HEK293T (cell line): Measurements from ENCODE around the gene FOXP4.

Experiments used
- CTCF ChIA-PET: fragments of 350-600 bp; formaldehyde crosslinking; extraction: SDS; loops from one replicate; lab custom pipeline; 2021; ENCODE audit warnings: antibody characterized with exemption, inconsistent platforms; lab: Yijun Ruan, JAX
- POLR2A ChIA-PET: fragments of 350-600 bp; formaldehyde crosslinking; extraction: SDS; loops from one replicate; lab custom pipeline; 2020; ENCODE audit warnings: antibody characterized with exemption, inconsistent platforms; lab: Yijun Ruan, JAX
- DNase-seq: peaks from one replicate; pipeline ENCODE4 v3.0.0; 2012; ENCODE audit warnings: mixed read lengths; ENCODE audit errors: extremely low spot score
- ARNT ChIP-seq: fragments of 450-650 bp; IDR thresholded peaks from 2 replicates; pipeline ENCODE4 v1.6.1; 2017; ENCODE audit warnings: mild to moderate bottlenecking
- BHLHE40 ChIP-seq: fragments of 450-650 bp; IDR thresholded peaks from 2 replicates; pipeline ENCODE4 v1.6.1; 2016; ENCODE audit warnings: mild to moderate bottlenecking, moderate library complexity, borderline replicate concordance
- CTBP1 ChIP-seq: fragments of 450-650 bp; IDR thresholded peaks from 2 replicates; pipeline ENCODE4 v1.6.1; 2016; ENCODE audit warnings: borderline replicate concordance
- ELF4 ChIP-seq: fragments of 450-650 bp; IDR thresholded peaks from 2 replicates; pipeline ENCODE4 v1.6.1; 2017; ENCODE audit warnings: antibody characterized with exemption
- FOXA1 ChIP-seq: fragments of 450-650 bp; IDR thresholded peaks from 2 replicates; pipeline ENCODE4 v1.6.1; 2016; ENCODE audit warnings: mild to moderate bottlenecking
- FOXK2 ChIP-seq: fragments of 450-650 bp; IDR thresholded peaks from 2 replicates; pipeline ENCODE4 v1.6.1; 2016; ENCODE audit warnings: mild to moderate bottlenecking
- FOXM1 ChIP-seq: fragments of 450-650 bp; IDR thresholded peaks from 2 replicates; pipeline ENCODE4 v1.6.1; 2017; ENCODE audit warnings: mild to moderate bottlenecking, borderline replicate concordance
- HDGF ChIP-seq: fragments of 450-650 bp; IDR thresholded peaks from 2 replicates; pipeline ENCODE4 v1.6.1; 2017; ENCODE audit warnings: antibody characterized with exemption, borderline replicate concordance
- L3MBTL2 ChIP-seq: fragments of 450-650 bp; conservative IDR thresholded peaks from 2 replicates; pipeline ENCODE4 v1.6.1; 2016; ENCODE audit warnings: mild to moderate bottlenecking
- LEF1 ChIP-seq: fragments of 450-650 bp; IDR thresholded peaks from 2 replicates; pipeline ENCODE4 v1.6.1; 2017; ENCODE audit warnings: mild to moderate bottlenecking, borderline replicate concordance
- NFRKB ChIP-seq: fragments of 450-650 bp; IDR thresholded peaks from 2 replicates; pipeline ENCODE4 v1.6.1; 2016; ENCODE audit warnings: mild to moderate bottlenecking, moderate library complexity
- PKNOX1 ChIP-seq: fragments of 450-650 bp; IDR thresholded peaks from 2 replicates; pipeline ENCODE4 v1.6.1; 2016
- SP1 ChIP-seq: fragments of 450-650 bp; IDR thresholded peaks from 2 replicates; pipeline ENCODE4 v1.6.1; 2017
- SUZ12 ChIP-seq: fragments of 450-650 bp; IDR thresholded peaks from 2 replicates; pipeline ENCODE4 v1.6.1; 2016; ENCODE audit warnings: mild to moderate bottlenecking
- TARDBP ChIP-seq: fragments of 450-650 bp; IDR thresholded peaks from 2 replicates; pipeline ENCODE4 v1.6.1; 2016
- ZNF384 ChIP-seq: fragments of 450-650 bp; IDR thresholded peaks from 2 replicates; pipeline ENCODE4 v1.6.1; 2016

The FOXP4 gene

GRCh38 chr6:41502566-41502916 lies 43.6 kb upstream of the FOXP4 start:
- POLR2A ChIA-PET, result interaction anchor here (1.3 kb wide), 1 partner anchor 9 kb away, joined by 3 read pairs; no protein-coding TSS in a partner anchor
- TF ChIP-seq PKNOX1, result no peak
- TF ChIP-seq NFRKB, result no peak
- TF ChIP-seq SP1, result no peak
- TF ChIP-seq FOXM1, result no peak
- no peak for TF ChIP-seq HDGF
- TF ChIP-seq SUZ12, result no peak
- TF ChIP-seq LEF1, result no peak
- no peak for TF ChIP-seq TARDBP
- no peak for TF ChIP-seq L3MBTL2
- TF ChIP-seq ELF4, result no peak
- no peak for TF ChIP-seq CTBP1
- TF ChIP-seq FOXA1, result no peak
- TF ChIP-seq BHLHE40, result no peak
- no peak for TF ChIP-seq FOXK2
- TF ChIP-seq ARNT, result no peak
- TF ChIP-seq ZNF384, result no peak
- CTCF ChIA-PET, result interaction anchor here (1.1 kb wide), 1 partner anchor 10 kb away, joined by 3 read pairs; no protein-coding TSS in a partner anchor
- DNase-seq, result no peak

GRCh38 chr6:41502917-41503671 lies 43.1 kb upstream of the FOXP4 start:
- ChIA-PET CTCF (interaction anchor here (1.1 kb wide), 1 partner anchor 10 kb away, joined by 3 read pairs; no protein-coding TSS in a partner anchor), POLR2A (interaction anchor here (1.3 kb wide), 1 partner anchor 8 kb away, joined by 3 read pairs; no protein-coding TSS in a partner anchor)
- TF ChIP-seq FOXA1, result no peak
- no peak for TF ChIP-seq CTBP1
- no peak for TF ChIP-seq HDGF
- TF ChIP-seq L3MBTL2, result no peak
- no peak for TF ChIP-seq ARNT
- no peak for TF ChIP-seq NFRKB
- TF ChIP-seq FOXK2, result no peak
- TF ChIP-seq PKNOX1, result no peak
- TF ChIP-seq FOXM1, result no peak
- TF ChIP-seq SP1, result no peak
- no peak for TF ChIP-seq TARDBP
- TF ChIP-seq ZNF384, result no peak
- TF ChIP-seq LEF1, result no peak
- no peak for DNase-seq

GRCh38 chr6:41503827-41504465 lies 42.2 kb upstream of the FOXP4 start:
- CTCF ChIA-PET, result interaction anchor here (0.7 kb wide), 1 partner anchor 59 kb away, joined by 3 read pairs; no protein-coding TSS in a partner anchor
- no peak for TF ChIP-seq BHLHE40
- TF ChIP-seq FOXM1, result no peak
- no peak for TF ChIP-seq L3MBTL2
- POLR2A ChIA-PET, result no interaction called here
- peak; percentile 50 for DNase-seq

GRCh38 chr6:41504466-41505121 lies 41.6 kb upstream of the FOXP4 start:
- TF ChIP-seq ELF4, result no peak
- no peak for TF ChIP-seq FOXK2
- no peak for TF ChIP-seq ZNF384
- TF ChIP-seq LEF1, result no peak
- TF ChIP-seq PKNOX1, result no peak
- TF ChIP-seq SUZ12, result no peak
- TF ChIP-seq L3MBTL2, result no peak
- TF ChIP-seq CTBP1, result no peak
- TF ChIP-seq FOXM1, result no peak
- TF ChIP-seq TARDBP, result no peak
- no peak for TF ChIP-seq NFRKB
- TF ChIP-seq BHLHE40, result no peak
- no peak for TF ChIP-seq SP1
- no peak for TF ChIP-seq HDGF
- no peak for TF ChIP-seq ARNT
- no peak for TF ChIP-seq FOXA1
- no peak for DNase-seq
- CTCF ChIA-PET, result interaction anchor here (0.5 to 0.7 kb wide), 2 partner anchors 59 to 67 kb away, joined by 3 to 8 read pairs; no protein-coding TSS in a partner anchor
- POLR2A ChIA-PET, result no interaction called here
